Measurements from ENCODE around the gene CPLANE2.
"Not testable (repeated sequence)": the region's sequence is repeated elsewhere in the genome, so short reads cannot be mapped to it uniquely, and the experiment has no call there.

DNA sequence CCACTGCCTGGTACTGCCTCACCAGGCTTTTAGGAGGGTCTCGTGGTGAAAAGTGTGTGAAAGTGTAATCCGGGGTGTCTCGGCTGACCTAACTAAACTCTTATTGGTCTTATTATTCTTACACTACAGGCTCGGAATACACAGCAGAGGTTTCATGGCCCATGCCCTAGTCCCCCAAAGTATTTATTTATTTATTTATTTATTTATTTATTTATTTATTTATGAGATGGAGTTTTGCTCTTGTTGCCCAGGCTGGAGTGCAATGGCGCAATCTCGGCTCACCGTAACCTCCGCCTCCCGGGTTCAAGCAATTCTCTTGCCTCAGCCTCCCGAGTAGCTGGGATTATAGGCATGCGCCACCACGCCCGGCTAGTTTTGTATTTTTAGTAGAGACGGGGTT is 21.7 kb downstream of the CPLANE2 start:
- TF ChIP-seq GTF2I (CRISPR knock-in tag; conservative IDR thresholded peaks at IDR 0.05); CREB1 (CRISPR knock-in tag; IDR thresholded peaks at IDR 0.05); TEAD4 (CRISPR knock-in tag; IDR thresholded peaks at IDR 0.05); NFE2L1 (CRISPR knock-in tag; IDR thresholded peaks at IDR 0.05): not testable (repeated sequence)
- TF ChIP-seq, protein P1, sequence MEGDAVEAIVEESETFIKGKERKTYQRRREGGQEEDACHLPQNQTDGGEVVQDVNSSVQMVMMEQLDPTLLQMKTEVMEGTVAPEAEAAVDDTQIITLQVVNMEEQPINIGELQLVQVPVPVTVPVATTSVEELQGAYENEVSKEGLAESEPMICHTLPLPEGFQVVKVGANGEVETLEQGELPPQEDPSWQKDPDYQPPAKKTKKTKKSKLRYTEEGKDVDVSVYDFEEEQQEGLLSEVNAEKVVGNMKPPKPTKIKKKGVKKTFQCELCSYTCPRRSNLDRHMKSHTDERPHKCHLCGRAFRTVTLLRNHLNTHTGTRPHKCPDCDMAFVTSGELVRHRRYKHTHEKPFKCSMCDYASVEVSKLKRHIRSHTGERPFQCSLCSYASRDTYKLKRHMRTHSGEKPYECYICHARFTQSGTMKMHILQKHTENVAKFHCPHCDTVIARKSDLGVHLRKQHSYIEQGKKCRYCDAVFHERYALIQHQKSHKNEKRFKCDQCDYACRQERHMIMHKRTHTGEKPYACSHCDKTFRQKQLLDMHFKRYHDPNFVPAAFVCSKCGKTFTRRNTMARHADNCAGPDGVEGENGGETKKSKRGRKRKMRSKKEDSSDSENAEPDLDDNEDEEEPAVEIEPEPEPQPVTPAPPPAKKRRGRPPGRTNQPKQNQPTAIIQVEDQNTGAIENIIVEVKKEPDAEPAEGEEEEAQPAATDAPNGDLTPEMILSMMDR (IDR thresholded peaks at IDR 0.05): not testable (repeated sequence)
- TF ChIP-seq, protein P2, sequence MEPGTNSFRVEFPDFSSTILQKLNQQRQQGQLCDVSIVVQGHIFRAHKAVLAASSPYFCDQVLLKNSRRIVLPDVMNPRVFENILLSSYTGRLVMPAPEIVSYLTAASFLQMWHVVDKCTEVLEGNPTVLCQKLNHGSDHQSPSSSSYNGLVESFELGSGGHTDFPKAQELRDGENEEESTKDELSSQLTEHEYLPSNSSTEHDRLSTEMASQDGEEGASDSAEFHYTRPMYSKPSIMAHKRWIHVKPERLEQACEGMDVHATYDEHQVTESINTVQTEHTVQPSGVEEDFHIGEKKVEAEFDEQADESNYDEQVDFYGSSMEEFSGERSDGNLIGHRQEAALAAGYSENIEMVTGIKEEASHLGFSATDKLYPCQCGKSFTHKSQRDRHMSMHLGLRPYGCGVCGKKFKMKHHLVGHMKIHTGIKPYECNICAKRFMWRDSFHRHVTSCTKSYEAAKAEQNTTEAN (CRISPR knock-in tag; IDR thresholded peaks at IDR 0.05): not testable (repeated sequence)
- TF ChIP-seq, protein P3, sequence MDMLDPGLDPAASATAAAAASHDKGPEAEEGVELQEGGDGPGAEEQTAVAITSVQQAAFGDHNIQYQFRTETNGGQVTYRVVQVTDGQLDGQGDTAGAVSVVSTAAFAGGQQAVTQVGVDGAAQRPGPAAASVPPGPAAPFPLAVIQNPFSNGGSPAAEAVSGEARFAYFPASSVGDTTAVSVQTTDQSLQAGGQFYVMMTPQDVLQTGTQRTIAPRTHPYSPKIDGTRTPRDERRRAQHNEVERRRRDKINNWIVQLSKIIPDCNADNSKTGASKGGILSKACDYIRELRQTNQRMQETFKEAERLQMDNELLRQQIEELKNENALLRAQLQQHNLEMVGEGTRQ (CRISPR knock-in tag; IDR thresholded peaks at IDR 0.05): not testable (repeated sequence)
- TF ChIP-seq, protein P4, sequence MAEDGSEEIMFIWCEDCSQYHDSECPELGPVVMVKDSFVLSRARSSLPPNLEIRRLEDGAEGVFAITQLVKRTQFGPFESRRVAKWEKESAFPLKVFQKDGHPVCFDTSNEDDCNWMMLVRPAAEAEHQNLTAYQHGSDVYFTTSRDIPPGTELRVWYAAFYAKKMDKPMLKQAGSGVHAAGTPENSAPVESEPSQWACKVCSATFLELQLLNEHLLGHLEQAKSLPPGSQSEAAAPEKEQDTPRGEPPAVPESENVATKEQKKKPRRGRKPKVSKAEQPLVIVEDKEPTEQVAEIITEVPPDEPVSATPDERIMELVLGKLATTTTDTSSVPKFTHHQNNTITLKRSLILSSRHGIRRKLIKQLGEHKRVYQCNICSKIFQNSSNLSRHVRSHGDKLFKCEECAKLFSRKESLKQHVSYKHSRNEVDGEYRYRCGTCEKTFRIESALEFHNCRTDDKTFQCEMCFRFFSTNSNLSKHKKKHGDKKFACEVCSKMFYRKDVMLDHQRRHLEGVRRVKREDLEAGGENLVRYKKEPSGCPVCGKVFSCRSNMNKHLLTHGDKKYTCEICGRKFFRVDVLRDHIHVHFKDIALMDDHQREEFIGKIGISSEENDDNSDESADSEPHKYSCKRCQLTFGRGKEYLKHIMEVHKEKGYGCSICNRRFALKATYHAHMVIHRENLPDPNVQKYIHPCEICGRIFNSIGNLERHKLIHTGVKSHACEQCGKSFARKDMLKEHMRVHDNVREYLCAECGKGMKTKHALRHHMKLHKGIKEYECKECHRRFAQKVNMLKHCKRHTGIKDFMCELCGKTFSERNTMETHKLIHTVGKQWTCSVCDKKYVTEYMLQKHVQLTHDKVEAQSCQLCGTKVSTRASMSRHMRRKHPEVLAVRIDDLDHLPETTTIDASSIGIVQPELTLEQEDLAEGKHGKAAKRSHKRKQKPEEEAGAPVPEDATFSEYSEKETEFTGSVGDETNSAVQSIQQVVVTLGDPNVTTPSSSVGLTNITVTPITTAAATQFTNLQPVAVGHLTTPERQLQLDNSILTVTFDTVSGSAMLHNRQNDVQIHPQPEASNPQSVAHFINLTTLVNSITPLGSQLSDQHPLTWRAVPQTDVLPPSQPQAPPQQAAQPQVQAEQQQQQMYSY (CRISPR knock-in tag; IDR thresholded peaks at IDR 0.05): not testable (repeated sequence)
- TF ChIP-seq, protein P5, sequence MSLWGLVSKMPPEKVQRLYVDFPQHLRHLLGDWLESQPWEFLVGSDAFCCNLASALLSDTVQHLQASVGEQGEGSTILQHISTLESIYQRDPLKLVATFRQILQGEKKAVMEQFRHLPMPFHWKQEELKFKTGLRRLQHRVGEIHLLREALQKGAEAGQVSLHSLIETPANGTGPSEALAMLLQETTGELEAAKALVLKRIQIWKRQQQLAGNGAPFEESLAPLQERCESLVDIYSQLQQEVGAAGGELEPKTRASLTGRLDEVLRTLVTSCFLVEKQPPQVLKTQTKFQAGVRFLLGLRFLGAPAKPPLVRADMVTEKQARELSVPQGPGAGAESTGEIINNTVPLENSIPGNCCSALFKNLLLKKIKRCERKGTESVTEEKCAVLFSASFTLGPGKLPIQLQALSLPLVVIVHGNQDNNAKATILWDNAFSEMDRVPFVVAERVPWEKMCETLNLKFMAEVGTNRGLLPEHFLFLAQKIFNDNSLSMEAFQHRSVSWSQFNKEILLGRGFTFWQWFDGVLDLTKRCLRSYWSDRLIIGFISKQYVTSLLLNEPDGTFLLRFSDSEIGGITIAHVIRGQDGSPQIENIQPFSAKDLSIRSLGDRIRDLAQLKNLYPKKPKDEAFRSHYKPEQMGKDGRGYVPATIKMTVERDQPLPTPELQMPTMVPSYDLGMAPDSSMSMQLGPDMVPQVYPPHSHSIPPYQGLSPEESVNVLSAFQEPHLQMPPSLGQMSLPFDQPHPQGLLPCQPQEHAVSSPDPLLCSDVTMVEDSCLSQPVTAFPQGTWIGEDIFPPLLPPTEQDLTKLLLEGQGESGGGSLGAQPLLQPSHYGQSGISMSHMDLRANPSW (CRISPR knock-in tag; conservative IDR thresholded peaks at IDR 0.05; ENCODE audit: low read depth): not testable (repeated sequence)

Data from WTC11 (cell line).